ENCODE data around the gene TAS1R1. TPM values are rescaled to one million over a fixed set of nuclear protein-coding genes. Genes with fewer than 3 reads are reported as not detected.

Gene TAS1R1
- total RNA-seq, 2 donors from 2014 or later: not detected

DNA sequence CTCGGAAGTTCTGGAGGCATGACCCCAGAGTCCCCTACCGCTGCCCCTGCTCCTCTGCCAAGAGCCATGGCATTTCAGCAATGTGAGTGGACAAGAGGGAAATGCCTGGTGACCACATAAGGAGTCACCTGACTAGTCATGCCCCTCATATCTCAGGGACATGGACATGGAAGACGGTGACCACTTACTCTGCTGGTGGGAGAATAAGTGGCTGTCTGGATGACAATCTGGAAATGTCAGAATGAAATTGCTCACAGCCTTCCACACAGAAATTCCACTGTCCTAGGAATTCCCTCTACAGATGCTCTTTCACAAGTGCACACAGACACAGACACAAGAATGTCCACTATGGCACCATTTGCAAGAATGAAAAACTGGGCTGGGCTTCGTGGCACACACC, 39.3 kb upstream of the TAS1R1 start:
- H3K9me3 ChIP-seq: no peaks in the 10 kb centered on the region
- H3K4me3 ChIP-seq: no peak overlapping the region
- no peak for DNase-seq
- H3K36me3 ChIP-seq: no peaks in the 10 kb centered on the region
- H3K4me1 ChIP-seq: no peaks in the 10 kb centered on the region
- intact Hi-C loops (cut with DNase I): no loop called here
- TF ChIP-seq CTCF (IDR thresholded peaks at IDR 0.05): no peak
- H3K9ac ChIP-seq (ENCODE audit: low read depth in 2 of 2, low read length in 2 of 2): no peak overlapping the region
- no peaks in the 10 kb centered on the region for H3K27me3 ChIP-seq
- H3K27ac ChIP-seq: no peak overlapping the region

DNA sequence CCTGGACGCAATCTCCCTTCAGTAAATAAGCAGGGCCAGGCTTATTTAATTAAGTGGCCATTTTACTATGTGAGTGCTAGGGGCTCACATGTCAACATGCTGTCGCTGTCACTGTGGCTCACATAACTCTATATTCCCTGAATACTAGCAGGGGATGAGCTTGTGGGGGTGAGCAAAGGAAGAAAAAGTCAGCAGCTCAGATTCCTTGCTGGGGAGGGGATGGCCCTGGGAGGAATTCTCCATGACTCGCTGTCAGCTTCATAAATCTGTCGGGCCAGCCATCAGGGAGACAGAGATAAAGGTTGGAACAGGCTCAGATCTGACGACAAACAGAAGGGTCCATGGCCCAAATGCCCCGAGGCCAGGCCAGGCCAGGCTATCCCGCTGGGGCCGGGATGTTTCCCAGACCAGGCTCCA, 37.7 kb upstream of the TAS1R1 start:
- Histone ChIP-seq H3K27me3 (no peaks in the 10 kb centered on the region), H3K27ac (no peak overlapping the region), H3K9ac (ENCODE audit: low read depth in 2 of 2, low read length in 2 of 2) (no peak overlapping the region), H3K4me3 (no peak overlapping the region), H3K36me3 (no peaks in the 10 kb centered on the region), H3K9me3 (no peaks in the 10 kb centered on the region), H3K4me1 (no peaks in the 10 kb centered on the region)
- no peak for DNase-seq
- TF ChIP-seq CTCF (IDR thresholded peaks at IDR 0.05): no peak
- intact Hi-C loops (cut with DNase I): no loop called here

GRCh38 chr1:6519491-6519934, 35.6 kb upstream of the TAS1R1 start:
- Histone ChIP-seq H3K36me3 (no peaks in the 10 kb centered on the region), H3K4me3 (no peak overlapping the region), H3K9me3 (no peaks in the 10 kb centered on the region), H3K4me1 (no peaks in the 10 kb centered on the region), H3K27ac (no peak overlapping the region), H3K27me3 (no peaks in the 10 kb centered on the region), H3K9ac (ENCODE audit: low read depth in 2 of 2, low read length in 2 of 2) (no peak overlapping the region)
- no peak for TF ChIP-seq CTCF (IDR thresholded peaks at IDR 0.05)
- DNase-seq: no peak
- intact Hi-C loops (cut with DNase I): no loop called here

- Histone ChIP-seq H3K27ac (no peak overlapping the region), H3K27me3 (no peaks in the 10 kb centered on the region), H3K4me3 (no peak overlapping the region), H3K9ac (ENCODE audit: low read depth in 2 of 2, low read length in 2 of 2) (no peak overlapping the region), H3K36me3 (peaks cover 2% of the 10 kb centered on the region), H3K4me1 (no peaks in the 10 kb centered on the region), H3K9me3 (no peaks in the 10 kb centered on the region)
- no peak for TF ChIP-seq CTCF (IDR thresholded peaks at IDR 0.05)
- intact Hi-C loops (cut with DNase I): no loop called here
- no peak for DNase-seq
Measured at GRCh38 chr1:6519935-6520671, 35.0 kb upstream of the TAS1R1 start.

DNA sequence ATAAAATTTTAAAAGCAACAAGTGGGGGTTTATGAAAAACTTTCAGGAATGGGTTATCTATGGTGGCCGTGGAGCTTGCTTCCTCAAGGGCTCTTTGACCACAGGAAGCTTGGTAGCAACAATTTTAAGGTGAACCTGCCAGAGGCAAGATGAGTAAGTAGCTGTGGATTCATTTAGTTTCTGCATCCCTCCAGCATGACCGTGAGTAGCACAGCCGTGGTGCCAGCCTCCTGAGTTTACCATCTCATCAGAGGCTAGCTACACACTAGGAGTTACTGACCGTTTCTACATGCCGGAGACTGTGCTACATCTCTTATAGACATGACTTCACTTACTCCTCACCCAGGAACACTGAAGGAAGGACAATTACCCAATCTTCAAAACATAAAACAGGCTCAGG, 33.6 kb upstream of the TAS1R1 start:
- intact Hi-C loops (cut with DNase I): no loop called here
- Histone ChIP-seq H3K4me3 (no peak overlapping the region), H3K9ac (ENCODE audit: low read depth in 2 of 2, low read length in 2 of 2) (no peak overlapping the region), H3K36me3 (peaks cover 4% of the 10 kb centered on the region), H3K27ac (no peak overlapping the region), H3K9me3 (no peaks in the 10 kb centered on the region), H3K4me1 (no peaks in the 10 kb centered on the region), H3K27me3 (no peaks in the 10 kb centered on the region)
- TF ChIP-seq CTCF (IDR thresholded peaks at IDR 0.05): no peak
- no peak for DNase-seq

Measured in colonic mucosa (tissue), 4 donors.